GM21528 (cell line): ENCODE measurements around the gene ADTRP.

Experiments used
- ATAC-seq: cut with Tn5 transposase; IDR thresholded peaks from one replicate; pipeline ENCODE4 v1.9.1; 2021; ENCODE audit warnings: mild to moderate bottlenecking, moderate library complexity; ENCODE audit not compliant: unreplicated experiment, low FRiP score

Gene ADTRP

GRCh38 chr6:11672256-11672655, 106.3 kb downstream of the ADTRP start:
- ATAC-seq = no peak

GRCh38 chr6:11669696-11670095, 108.9 kb downstream of the ADTRP start:
- no peak for ATAC-seq

GRCh38 chr6:11668455-11668854, 110.1 kb downstream of the ADTRP start:
- ATAC-seq = no peak

GRCh38 chr6:11667876-11668275, 110.7 kb downstream of the ADTRP start:
- no peak for ATAC-seq

- ATAC-seq = no peak
Measured at GRCh38 chr6:11665604-11666326, 112.8 kb downstream of the ADTRP start.
